ENCODE results near the gene PKP3.
"Not testable (repeated sequence)": the region's sequence is repeated elsewhere in the genome, so short reads cannot be mapped to it uniquely, and the experiment has no call there.

PKP3 gene

GRCh38 chr11:390175-390574 lies 3.8 kb upstream of the PKP3 start:
- no peaks in the 10 kb centered on the region for H3K36me3 ChIP-seq (ENCODE audit: insufficient read depth, low read length)
- peaks cover 9% of the 10 kb centered on the region for H3K9me3 ChIP-seq (ENCODE audit: low read length)
- no peak overlapping the region for H2AFZ ChIP-seq (ENCODE audit: low read depth, low read length)
- no peaks in the 10 kb centered on the region for H3K4me1 ChIP-seq (ENCODE audit: insufficient read depth, low read length)
- H3K4me3 ChIP-seq (ENCODE audit: low read length): no peak overlapping the region
- H3K27me3 ChIP-seq (ENCODE audit: insufficient read depth, low read length): peaks cover 4% of the 10 kb centered on the region

DNA sequence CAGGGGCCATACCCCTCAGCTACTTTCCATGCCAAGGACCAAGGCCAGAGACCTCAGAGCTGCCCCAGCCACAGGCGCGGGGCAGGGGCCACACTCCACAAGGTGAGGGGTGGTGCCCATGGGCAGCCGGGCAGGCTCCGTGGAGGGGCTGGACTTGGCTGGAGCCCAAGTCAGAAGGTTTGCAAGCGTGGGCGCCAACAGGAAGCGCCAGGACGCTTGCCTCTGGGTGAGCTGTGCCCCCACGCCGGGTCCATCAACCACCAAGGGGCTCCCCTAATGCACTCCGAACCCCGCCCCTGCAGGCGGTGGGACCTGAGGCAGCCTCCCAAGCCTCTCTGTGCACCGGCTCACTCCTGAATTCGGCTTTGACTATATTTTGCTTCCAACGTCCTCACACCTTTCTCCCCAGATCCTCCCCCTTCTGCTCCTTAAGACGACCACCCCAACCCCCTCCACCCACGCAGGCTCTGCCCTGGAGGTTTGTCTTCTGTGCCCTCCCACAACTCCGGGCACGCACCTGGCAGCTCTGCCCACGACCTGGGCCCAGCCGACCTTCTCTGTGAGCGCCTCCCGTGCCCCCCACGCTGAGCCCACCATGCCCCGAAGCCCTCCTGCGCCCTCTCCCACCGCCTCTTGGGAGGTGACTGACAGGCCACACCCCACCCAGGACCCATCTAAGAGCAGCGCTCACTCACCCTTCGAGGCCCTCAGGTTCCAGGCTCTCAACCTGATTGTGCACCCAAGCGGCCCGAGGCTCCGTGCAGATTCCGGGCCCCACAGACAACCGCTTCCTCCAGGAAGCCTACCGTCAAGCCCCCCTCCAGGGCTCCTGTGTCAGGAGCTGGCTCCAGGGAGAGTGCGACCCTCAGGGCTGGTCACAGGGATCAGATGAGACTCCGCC lies 2.6 kb upstream of the PKP3 start:
- Histone ChIP-seq H3K4me3 (ENCODE audit: low read length) (no peak overlapping the region), H3K4me1 (ENCODE audit: insufficient read depth, low read length) (no peaks in the 10 kb centered on the region), H3K27me3 (ENCODE audit: insufficient read depth, low read length) (peaks cover 4% of the 10 kb centered on the region), H3K36me3 (ENCODE audit: insufficient read depth, low read length) (no peaks in the 10 kb centered on the region), H3K9me3 (ENCODE audit: low read length) (peaks cover 4% of the 10 kb centered on the region), H2AFZ (ENCODE audit: low read depth, low read length) (no peak overlapping the region)

DNA sequence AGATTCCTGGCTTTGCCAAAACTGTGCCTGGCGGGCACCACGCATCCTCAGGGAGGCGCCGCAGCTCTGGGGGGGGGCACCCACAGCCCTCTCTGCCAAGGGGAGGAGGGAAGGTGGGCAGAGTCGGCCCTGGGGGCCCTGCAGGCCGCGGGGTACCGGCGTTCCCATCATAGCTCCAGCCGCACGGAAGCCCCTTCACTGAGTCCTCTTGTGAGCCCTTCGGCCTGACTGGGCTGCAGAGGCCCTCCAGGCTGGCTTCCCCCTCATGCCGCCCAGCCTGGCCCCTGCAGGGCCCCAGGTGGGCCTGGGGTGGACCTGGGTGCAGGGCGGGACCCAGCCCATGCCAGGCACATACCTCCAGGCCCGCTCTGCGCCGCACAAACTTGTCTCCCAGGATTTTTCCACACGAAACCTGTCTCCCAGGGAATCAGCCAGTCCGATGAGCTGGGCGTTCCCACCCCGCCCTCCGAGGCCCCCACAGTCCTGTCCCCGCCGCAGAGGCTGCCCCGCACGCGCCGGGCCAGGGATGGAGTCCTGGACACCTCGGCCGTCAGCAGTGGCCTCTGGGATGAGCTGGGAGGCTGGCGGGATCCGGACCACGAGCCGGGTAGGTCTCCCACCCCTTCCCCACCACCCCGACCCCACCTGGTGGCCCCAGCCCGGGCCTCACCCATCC lies 1.8 kb upstream of the PKP3 start:
- peaks cover 4% of the 10 kb centered on the region for H3K27me3 ChIP-seq (ENCODE audit: insufficient read depth, low read length)
- H2AFZ ChIP-seq (ENCODE audit: low read depth, low read length): no peak overlapping the region
- no peak overlapping the region for H3K4me3 ChIP-seq (ENCODE audit: low read length)
- H3K9me3 ChIP-seq (ENCODE audit: low read length): no peaks in the 10 kb centered on the region
- H3K36me3 ChIP-seq (ENCODE audit: insufficient read depth, low read length): no peaks in the 10 kb centered on the region
- H3K4me1 ChIP-seq (ENCODE audit: insufficient read depth, low read length): no peaks in the 10 kb centered on the region

DNA sequence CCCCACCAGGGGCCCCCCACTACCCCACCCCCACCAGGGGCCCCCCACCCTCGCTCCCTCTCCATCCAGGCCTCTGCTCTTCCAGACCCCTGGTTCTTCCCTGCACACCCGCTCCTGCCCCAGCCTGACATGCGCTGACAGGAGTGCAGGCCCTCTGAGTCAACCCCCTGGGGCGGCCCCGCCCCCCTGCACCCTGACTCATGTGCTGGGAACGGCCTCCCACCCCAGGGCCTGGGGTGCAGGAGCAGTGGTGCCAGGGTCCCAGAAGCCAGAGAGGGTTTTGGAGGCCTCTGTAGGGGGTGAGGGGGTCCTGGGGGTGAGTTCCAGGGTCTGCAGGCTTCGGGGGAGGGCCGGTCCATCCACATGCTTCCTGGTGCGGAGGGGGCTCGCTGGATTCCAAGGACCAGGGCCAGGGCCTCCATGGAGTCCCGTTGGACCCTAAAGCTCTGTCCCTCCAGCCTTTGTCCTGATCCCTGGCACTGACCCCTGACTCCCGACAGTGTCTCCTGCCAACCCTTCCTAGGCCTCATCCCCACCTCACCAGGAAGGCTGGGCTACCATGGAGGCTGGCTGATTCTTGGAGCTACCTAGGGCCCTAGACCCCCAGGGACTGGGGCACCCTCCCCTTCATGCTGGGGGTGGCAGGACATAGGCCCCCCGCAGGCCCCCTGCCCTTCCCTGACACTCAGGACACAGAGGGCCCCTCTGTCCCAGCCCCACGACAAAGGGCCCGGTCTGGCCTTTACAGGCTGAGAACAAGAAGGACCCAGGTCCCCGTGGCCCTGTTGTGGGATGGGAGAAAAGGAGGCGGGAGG lies 583 bp upstream of the PKP3 start:
- Histone ChIP-seq H3K27me3 (ENCODE audit: insufficient read depth, low read length) (peaks cover 4% of the 10 kb centered on the region), H3K4me3 (ENCODE audit: low read length) (no peak overlapping the region), H2AFZ (ENCODE audit: low read depth, low read length) (no peak overlapping the region), H3K9me3 (ENCODE audit: low read length) (no peaks in the 10 kb centered on the region), H3K4me1 (ENCODE audit: insufficient read depth, low read length) (no peaks in the 10 kb centered on the region), H3K36me3 (ENCODE audit: insufficient read depth, low read length) (no peaks in the 10 kb centered on the region)

- no peak overlapping the region for H3K4me3 ChIP-seq (ENCODE audit: low read length)
- peaks cover 8% of the 10 kb centered on the region for H3K9me3 ChIP-seq (ENCODE audit: low read length)
- H3K4me1 ChIP-seq (ENCODE audit: insufficient read depth, low read length): no peaks in the 10 kb centered on the region
- H3K36me3 ChIP-seq (ENCODE audit: insufficient read depth, low read length): no peaks in the 10 kb centered on the region
- no peaks in the 10 kb centered on the region for H3K27me3 ChIP-seq (ENCODE audit: insufficient read depth, low read length)
- H2AFZ ChIP-seq (ENCODE audit: low read depth, low read length): no peak overlapping the region
Measured at GRCh38 chr11:394858-395655, 1.0 kb downstream of the PKP3 start.

DNA sequence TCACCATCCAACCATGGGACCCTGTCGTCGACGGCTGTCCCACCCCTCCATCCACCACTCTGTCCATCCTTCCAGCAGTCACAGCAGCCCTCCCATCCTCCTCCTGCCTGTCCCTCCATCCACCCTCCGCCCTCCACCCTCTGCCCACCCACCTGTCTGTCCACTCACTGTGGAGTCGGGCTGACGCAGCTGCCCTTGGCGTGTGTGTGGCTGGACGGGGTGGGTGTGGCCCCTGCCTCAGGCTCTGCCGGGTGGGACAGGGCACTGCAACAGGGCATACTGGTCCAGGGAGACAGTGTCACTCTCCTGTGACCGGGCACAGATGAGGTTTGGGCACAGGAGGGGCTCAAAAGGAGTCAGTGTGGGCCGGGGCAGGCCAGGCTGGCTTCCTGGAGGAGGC lies 1.9 kb downstream of the PKP3 start:
- H2AFZ ChIP-seq (ENCODE audit: low read depth, low read length): no peak overlapping the region
- H3K27me3 ChIP-seq (ENCODE audit: insufficient read depth, low read length): no peaks in the 10 kb centered on the region
- no peaks in the 10 kb centered on the region for H3K4me1 ChIP-seq (ENCODE audit: insufficient read depth, low read length)
- H3K9me3 ChIP-seq (ENCODE audit: low read length): peaks cover 8% of the 10 kb centered on the region
- no peaks in the 10 kb centered on the region for H3K36me3 ChIP-seq (ENCODE audit: insufficient read depth, low read length)
- no peak overlapping the region for H3K4me3 ChIP-seq (ENCODE audit: low read length)

DNA sequence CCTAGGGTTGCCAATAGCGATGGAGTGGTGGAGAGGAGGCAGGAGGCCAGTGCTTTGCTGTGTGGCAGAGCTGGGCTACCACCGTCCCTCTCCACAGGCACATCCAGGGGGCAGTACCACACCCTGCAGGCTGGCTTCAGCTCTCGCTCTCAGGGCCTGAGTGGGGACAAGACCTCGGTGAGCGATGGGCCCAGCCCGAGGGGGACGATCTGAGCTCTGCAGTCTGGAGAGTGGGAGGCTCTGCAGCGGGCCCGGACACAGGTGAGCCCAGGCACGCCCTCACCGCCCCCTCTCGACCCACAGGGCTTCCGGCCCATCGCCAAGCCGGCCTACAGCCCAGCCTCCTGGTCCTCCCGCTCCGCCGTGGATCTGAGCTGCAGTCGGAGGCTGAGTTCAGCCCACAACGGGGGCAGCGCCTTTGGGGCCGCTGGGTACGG lies 2.5 kb downstream of the PKP3 start:
- H3K36me3 ChIP-seq (ENCODE audit: insufficient read depth, low read length): no peaks in the 10 kb centered on the region
- H2AFZ ChIP-seq (ENCODE audit: low read depth, low read length): no peak overlapping the region
- H3K9me3 ChIP-seq (ENCODE audit: low read length): peaks cover 8% of the 10 kb centered on the region
- no peak overlapping the region for H3K4me3 ChIP-seq (ENCODE audit: low read length)
- H3K4me1 ChIP-seq (ENCODE audit: insufficient read depth, low read length): no peaks in the 10 kb centered on the region
- H3K27me3 ChIP-seq (ENCODE audit: insufficient read depth, low read length): no peaks in the 10 kb centered on the region

DNA sequence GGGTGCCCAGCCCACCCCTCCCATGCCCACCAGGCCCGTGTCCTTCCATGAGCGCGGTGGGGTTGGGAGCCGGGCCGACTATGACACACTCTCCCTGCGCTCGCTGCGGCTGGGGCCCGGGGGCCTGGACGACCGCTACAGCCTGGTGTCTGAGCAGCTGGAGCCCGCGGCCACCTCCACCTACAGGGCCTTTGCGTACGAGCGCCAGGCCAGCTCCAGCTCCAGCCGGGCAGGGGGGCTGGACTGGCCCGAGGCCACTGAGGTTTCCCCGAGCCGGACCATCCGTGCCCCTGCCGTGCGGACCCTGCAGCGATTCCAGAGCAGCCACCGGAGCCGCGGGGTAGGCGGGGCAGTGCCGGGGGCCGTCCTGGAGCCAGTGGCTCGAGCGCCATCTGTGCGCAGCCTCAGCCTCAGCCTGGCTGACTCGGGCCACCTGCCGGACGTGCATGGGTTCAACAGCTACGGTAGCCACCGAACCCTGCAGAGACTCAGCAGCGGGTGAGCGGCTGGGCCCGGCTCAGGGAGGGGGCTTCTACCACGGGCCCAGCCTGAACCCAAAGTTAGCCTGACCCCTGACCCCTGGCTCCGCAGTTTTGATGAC lies 3.0 kb downstream of the PKP3 start:
- Histone ChIP-seq H3K4me3 (ENCODE audit: low read length) (no peak overlapping the region), H3K27me3 (ENCODE audit: insufficient read depth, low read length) (no peaks in the 10 kb centered on the region), H2AFZ (ENCODE audit: low read depth, low read length) (no peak overlapping the region), H3K4me1 (ENCODE audit: insufficient read depth, low read length) (no peaks in the 10 kb centered on the region), H3K9me3 (ENCODE audit: low read length) (peaks cover 8% of the 10 kb centered on the region), H3K36me3 (ENCODE audit: insufficient read depth, low read length) (no peaks in the 10 kb centered on the region)

- H3K27me3 ChIP-seq (ENCODE audit: insufficient read depth, low read length): no peaks in the 10 kb centered on the region
- peaks cover 8% of the 10 kb centered on the region for H3K9me3 ChIP-seq (ENCODE audit: low read length)
- no peak overlapping the region for H2AFZ ChIP-seq (ENCODE audit: low read depth, low read length)
- no peaks in the 10 kb centered on the region for H3K4me1 ChIP-seq (ENCODE audit: insufficient read depth, low read length)
- no peaks in the 10 kb centered on the region for H3K36me3 ChIP-seq (ENCODE audit: insufficient read depth, low read length)
- no peak overlapping the region for H3K4me3 ChIP-seq (ENCODE audit: low read length)
Measured at GRCh38 chr11:398826-399225, 4.8 kb downstream of the PKP3 start.

DNA sequence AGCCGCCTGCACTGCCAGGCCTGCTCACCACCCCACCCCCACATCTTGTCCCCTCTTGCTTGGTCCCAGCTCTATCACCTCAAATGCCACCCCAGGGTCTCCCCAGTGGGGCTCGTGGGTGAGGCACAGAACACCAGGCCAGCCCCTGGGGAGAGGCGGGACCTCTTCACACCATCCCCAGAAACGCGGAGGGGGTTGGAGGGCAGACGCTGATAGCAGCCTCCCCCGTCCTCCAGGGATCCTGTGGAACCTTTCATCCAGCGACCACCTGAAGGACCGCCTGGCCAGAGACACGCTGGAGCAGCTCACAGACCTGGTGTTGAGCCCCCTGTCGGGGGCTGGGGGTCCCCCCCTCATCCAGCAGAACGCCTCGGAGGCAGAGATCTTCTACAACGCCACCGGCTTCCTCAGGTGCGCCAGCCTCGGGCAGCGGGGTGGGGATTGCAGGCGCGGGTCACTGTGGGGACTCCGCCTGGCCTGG lies 5.8 kb downstream of the PKP3 start:
- no peaks in the 10 kb centered on the region for H3K4me1 ChIP-seq (ENCODE audit: insufficient read depth, low read length)
- no peak overlapping the region for H3K4me3 ChIP-seq (ENCODE audit: low read length)
- no peak overlapping the region for H2AFZ ChIP-seq (ENCODE audit: low read depth, low read length)
- H3K36me3 ChIP-seq (ENCODE audit: insufficient read depth, low read length): no peaks in the 10 kb centered on the region
- peaks cover 11% of the 10 kb centered on the region for H3K9me3 ChIP-seq (ENCODE audit: low read length)
- no peaks in the 10 kb centered on the region for H3K27me3 ChIP-seq (ENCODE audit: insufficient read depth, low read length)

DNA sequence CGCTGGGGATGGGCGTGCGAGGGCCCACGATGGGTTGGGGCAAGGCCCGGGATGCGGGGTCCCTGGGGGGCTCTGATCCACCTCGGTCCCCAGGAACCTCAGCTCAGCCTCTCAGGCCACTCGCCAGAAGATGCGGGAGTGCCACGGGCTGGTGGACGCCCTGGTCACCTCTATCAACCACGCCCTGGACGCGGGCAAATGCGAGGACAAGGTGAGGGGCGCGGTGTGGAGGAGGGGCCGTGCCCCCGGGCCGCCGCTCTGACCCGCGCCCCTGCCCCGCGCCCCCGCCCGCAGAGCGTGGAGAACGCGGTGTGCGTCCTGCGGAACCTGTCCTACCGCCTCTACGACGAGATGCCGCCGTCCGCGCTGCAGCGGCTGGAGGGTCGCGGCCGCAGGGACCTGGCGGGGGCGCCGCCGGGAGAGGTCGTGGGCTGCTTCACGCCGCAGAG lies 6.3 kb downstream of the PKP3 start:
- Histone ChIP-seq H3K27me3 (ENCODE audit: insufficient read depth, low read length) (no peaks in the 10 kb centered on the region), H3K9me3 (ENCODE audit: low read length) (peaks cover 11% of the 10 kb centered on the region), H2AFZ (ENCODE audit: low read depth, low read length) (no peak overlapping the region), H3K4me3 (ENCODE audit: low read length) (no peak overlapping the region), H3K36me3 (ENCODE audit: insufficient read depth, low read length) (no peaks in the 10 kb centered on the region), H3K4me1 (ENCODE audit: insufficient read depth, low read length) (no peaks in the 10 kb centered on the region)

GRCh38 chr11:401196-401595 lies 7.2 kb downstream of the PKP3 start:
- not testable (repeated sequence) for H2AFZ ChIP-seq (ENCODE audit: low read depth, low read length); H3K4me3 ChIP-seq (ENCODE audit: low read length); H3K4me1 ChIP-seq (ENCODE audit: insufficient read depth, low read length); H3K27me3 ChIP-seq (ENCODE audit: insufficient read depth, low read length); H3K36me3 ChIP-seq (ENCODE audit: insufficient read depth, low read length)
- H3K9me3 ChIP-seq (ENCODE audit: low read length): peaks cover 11% of the 10 kb centered on the region
